ENCODE measurements around the gene P2RX2. TPM values are rescaled to one million over a fixed set of nuclear protein-coding genes. Genes with fewer than 3 reads are reported as not detected.

P2RX2 gene
- total RNA-seq, 1 experiment from 2014 or later: not detected

GRCh38 chr12:132619071-132619385 lies 452 bp downstream of the P2RX2 start:
- H3K27ac ChIP-seq: no peak overlapping the region
- ChIA-PET CTCF (no interaction called here), POLR2A (ENCODE audit: unreplicated experiment) (no interaction called here)
- H3K79me2 ChIP-seq (ENCODE audit: low read depth): no peaks in the 10 kb centered on the region
- 0 out of 2 replicates have a peak, but pooled peaks cover 6% of the 10 kb centered on the region for H4K20me1 ChIP-seq (ENCODE audit: insufficient read depth)
- H3K27me3 ChIP-seq (ENCODE audit: insufficient read depth, low read depth): peaks cover 19% of the 10 kb centered on the region; the same call in 1 of the 2 replicates
- no peak overlapping the region for H3K4me2 ChIP-seq
- no TSS peak for BruUV-seq (replicated peaks)
- no peak overlapping the region for H3K4me3 ChIP-seq
- H3K36me3 ChIP-seq (ENCODE audit: low read depth): no peaks in the 10 kb centered on the region
- H3K9me3 ChIP-seq (ENCODE audit: insufficient read depth, low read depth): peaks cover 7% of the 10 kb centered on the region
- H3F3A ChIP-seq (ENCODE audit: insufficient read depth, low read depth): peaks cover 26% of the 10 kb centered on the region
- no peaks in the 10 kb centered on the region for H3K9me2 ChIP-seq (ENCODE audit: insufficient read depth)
- TF ChIP-seq, protein P1, sequence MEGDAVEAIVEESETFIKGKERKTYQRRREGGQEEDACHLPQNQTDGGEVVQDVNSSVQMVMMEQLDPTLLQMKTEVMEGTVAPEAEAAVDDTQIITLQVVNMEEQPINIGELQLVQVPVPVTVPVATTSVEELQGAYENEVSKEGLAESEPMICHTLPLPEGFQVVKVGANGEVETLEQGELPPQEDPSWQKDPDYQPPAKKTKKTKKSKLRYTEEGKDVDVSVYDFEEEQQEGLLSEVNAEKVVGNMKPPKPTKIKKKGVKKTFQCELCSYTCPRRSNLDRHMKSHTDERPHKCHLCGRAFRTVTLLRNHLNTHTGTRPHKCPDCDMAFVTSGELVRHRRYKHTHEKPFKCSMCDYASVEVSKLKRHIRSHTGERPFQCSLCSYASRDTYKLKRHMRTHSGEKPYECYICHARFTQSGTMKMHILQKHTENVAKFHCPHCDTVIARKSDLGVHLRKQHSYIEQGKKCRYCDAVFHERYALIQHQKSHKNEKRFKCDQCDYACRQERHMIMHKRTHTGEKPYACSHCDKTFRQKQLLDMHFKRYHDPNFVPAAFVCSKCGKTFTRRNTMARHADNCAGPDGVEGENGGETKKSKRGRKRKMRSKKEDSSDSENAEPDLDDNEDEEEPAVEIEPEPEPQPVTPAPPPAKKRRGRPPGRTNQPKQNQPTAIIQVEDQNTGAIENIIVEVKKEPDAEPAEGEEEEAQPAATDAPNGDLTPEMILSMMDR (conservative IDR thresholded peaks at IDR 0.05): no peak
- no peak for TF ChIP-seq EZH2 (IDR thresholded peaks at IDR 0.05; ENCODE audit: low read depth)
- no peak for DNase-seq
- no peak overlapping the region for H2AFZ ChIP-seq
- peaks cover 24% of the 10 kb centered on the region for H3K4me1 ChIP-seq (replicated peaks; ENCODE audit: insufficient read depth)
- intact Hi-C loops (cut with micrococcal nuclease; ENCODE audit: unreplicated experiment): loop anchor here (10.0 kb wide), 1 partner anchor 464 kb away; no protein-coding TSS in a partner anchor

DNA sequence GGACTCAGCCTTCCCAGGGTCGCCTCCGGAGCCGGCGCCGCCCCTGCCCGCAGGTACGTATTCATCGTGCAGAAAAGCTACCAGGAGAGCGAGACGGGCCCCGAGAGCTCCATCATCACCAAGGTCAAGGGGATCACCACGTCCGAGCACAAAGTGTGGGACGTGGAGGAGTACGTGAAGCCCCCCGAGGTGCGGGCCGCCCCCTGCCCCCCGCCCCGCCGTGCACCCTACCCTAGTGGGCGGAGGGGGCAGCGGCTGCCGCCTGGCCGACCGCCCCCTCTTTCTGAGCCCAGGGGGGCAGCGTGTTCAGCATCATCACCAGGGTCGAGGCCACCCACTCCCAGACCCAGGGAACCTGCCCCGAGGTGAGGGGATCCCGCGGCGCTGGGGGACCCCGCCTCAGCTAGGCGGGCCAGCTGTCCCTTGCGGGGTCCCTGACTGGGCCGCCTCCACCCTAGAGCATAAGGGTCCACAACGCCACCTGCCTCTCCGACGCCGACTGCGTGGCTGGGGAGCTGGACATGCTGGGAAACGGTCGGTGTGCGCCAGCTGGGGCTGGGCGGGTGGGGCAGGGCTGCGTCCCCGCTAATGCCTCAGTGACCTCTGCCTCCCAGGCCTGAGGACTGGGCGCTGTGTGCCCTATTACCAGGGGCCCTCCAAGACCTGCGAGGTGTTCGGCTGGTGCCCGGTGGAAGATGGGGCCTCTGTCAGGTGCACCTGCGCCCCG lies 973 bp downstream of the P2RX2 start:
- no peak overlapping the region for H3K4me3 ChIP-seq
- H3K4me2 ChIP-seq: no peak overlapping the region
- CTCF ChIA-PET: no interaction called here
- peaks cover 29% of the 10 kb centered on the region for H3K4me1 ChIP-seq (replicated peaks; ENCODE audit: insufficient read depth)
- H4K20me1 ChIP-seq (ENCODE audit: insufficient read depth): 0 out of 2 replicates have a peak, but pooled peaks cover 6% of the 10 kb centered on the region
- DNase-seq: no peak
- H3K79me2 ChIP-seq (ENCODE audit: low read depth): no peaks in the 10 kb centered on the region
- no peak overlapping the region for H3K27ac ChIP-seq
- BruUV-seq (replicated peaks): no TSS peak
- TF ChIP-seq, protein P1 (conservative IDR thresholded peaks at IDR 0.05): no peak
- no peak for TF ChIP-seq EZH2 (IDR thresholded peaks at IDR 0.05; ENCODE audit: low read depth)
- POLR2A ChIA-PET (ENCODE audit: unreplicated experiment): no interaction called here
- peaks cover 19% of the 10 kb centered on the region; the same call in 1 of the 2 replicates for H3K27me3 ChIP-seq (ENCODE audit: insufficient read depth, low read depth)
- no peaks in the 10 kb centered on the region for H3K36me3 ChIP-seq (ENCODE audit: low read depth)
- H2AFZ ChIP-seq: no peak overlapping the region
- H3F3A ChIP-seq (ENCODE audit: insufficient read depth, low read depth): peaks cover 32% of the 10 kb centered on the region
- no peaks in the 10 kb centered on the region for H3K9me2 ChIP-seq (ENCODE audit: insufficient read depth)
- H3K9me3 ChIP-seq (ENCODE audit: insufficient read depth, low read depth): peaks cover 7% of the 10 kb centered on the region
- intact Hi-C loops (cut with micrococcal nuclease; ENCODE audit: unreplicated experiment): loop anchor here (10.0 kb wide), 1 partner anchor 465 kb away; no protein-coding TSS in a partner anchor

DNA sequence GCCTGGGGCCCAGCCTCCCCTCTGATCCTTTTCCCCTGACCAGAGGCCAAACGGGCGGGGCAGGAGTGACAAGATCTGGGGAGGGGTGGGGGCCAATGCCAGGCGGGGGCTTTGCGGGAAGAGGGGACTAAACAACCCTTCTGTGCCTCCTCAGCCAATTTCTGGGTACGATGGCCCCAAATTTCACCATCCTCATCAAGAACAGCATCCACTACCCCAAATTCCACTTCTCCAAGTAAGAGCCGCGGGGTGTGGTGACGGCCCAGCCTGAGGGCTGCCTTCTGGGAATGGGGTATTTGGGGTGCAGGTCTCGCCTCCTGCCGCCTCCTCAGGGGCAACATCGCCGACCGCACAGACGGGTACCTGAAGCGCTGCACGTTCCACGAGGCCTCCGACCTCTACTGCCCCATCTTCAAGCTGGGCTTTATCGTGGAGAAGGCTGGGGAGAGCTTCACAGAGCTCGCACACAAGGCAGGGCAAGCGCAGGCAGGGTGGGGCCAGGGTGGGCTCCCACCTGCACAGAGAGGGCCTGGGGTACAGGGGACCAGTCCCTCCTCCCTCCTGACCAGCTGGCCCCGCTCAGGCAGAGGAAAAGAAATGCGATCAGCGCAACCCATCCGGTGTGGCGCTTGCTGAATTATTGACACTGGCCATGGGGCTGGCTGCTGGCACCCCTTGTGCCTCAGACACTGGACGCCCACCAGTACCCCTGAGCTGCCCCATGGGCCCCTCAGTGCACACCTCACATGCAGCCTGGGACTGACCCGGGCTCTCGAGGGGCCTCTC lies 1.7 kb downstream of the P2RX2 start:
- no peak overlapping the region for H3K4me3 ChIP-seq
- H3F3A ChIP-seq (ENCODE audit: insufficient read depth, low read depth): peaks cover 32% of the 10 kb centered on the region
- ChIA-PET CTCF (no interaction called here), POLR2A (ENCODE audit: unreplicated experiment) (no interaction called here)
- BruUV-seq (replicated peaks): no TSS peak
- H4K20me1 ChIP-seq (ENCODE audit: insufficient read depth): 0 out of 2 replicates have a peak, but pooled peaks cover 6% of the 10 kb centered on the region
- H3K9me2 ChIP-seq (ENCODE audit: insufficient read depth): no peaks in the 10 kb centered on the region
- H3K4me2 ChIP-seq: no peak overlapping the region
- H3K36me3 ChIP-seq (ENCODE audit: low read depth): no peaks in the 10 kb centered on the region
- H3K27ac ChIP-seq: no peak overlapping the region
- peaks cover 30% of the 10 kb centered on the region for H3K4me1 ChIP-seq (replicated peaks; ENCODE audit: insufficient read depth)
- H3K27me3 ChIP-seq (ENCODE audit: insufficient read depth, low read depth): peaks cover 16% of the 10 kb centered on the region; the same call in 1 of the 2 replicates
- H3K9me3 ChIP-seq (ENCODE audit: insufficient read depth, low read depth): peaks cover 7% of the 10 kb centered on the region
- H3K79me2 ChIP-seq (ENCODE audit: low read depth): no peaks in the 10 kb centered on the region
- no peak overlapping the region for H2AFZ ChIP-seq
- TF ChIP-seq, protein P1 (conservative IDR thresholded peaks at IDR 0.05): no peak
- no peak for TF ChIP-seq EZH2 (IDR thresholded peaks at IDR 0.05; ENCODE audit: low read depth)
- DNase-seq: no peak
- intact Hi-C loops (cut with micrococcal nuclease; ENCODE audit: unreplicated experiment): no loop called here

Data from PC-9 (cell line).